ENCODE data around the gene ACOT6. TPM values are rescaled to one million over a fixed set of nuclear protein-coding genes. Genes with fewer than 3 reads are reported as not detected.

Gene ACOT6
- total and polyA plus RNA-seq, 9 of the 15 experiments (the other 6 are each of a cell fraction or from before 2014, with no cell fraction given): not detected

- TF ChIP-seq CLOCK (CRISPR knock-in tag; IDR thresholded peaks at IDR 0.05; ENCODE audit: borderline replicate concordance): no peak
- TF ChIP-seq CBX5 (IDR thresholded peaks at IDR 0.05; ENCODE audit: borderline replicate concordance, low read depth): no peak
- no peak for TF ChIP-seq ZNF347 (CRISPR knock-in tag; IDR thresholded peaks at IDR 0.05; ENCODE audit: low read depth)
- TF ChIP-seq RBM34 (IDR thresholded peaks at IDR 0.05; ENCODE audit: borderline replicate concordance, insufficient read depth, low read length): no peak
- no peak for TF ChIP-seq ZNF146 (CRISPR knock-in tag; IDR thresholded peaks at IDR 0.05; ENCODE audit: unreplicated experiment)
- TF ChIP-seq SMARCE1 (IDR thresholded peaks at IDR 0.05): no peak
- no peak for TF ChIP-seq XRCC4 (IDR thresholded peaks at IDR 0.05; ENCODE audit: extremely low read depth, insufficient read depth, insufficient read length)
- no peak for TF ChIP-seq SNAPC5 (CRISPR knock-in tag; IDR thresholded peaks at IDR 0.05)
- TF ChIP-seq ZBTB34 (CRISPR knock-in tag; IDR thresholded peaks at IDR 0.05): no peak
- TF ChIP-seq ZC3H11A (IDR thresholded peaks at IDR 0.05; ENCODE audit: low read depth, low read length): no peak
- no peak for TF ChIP-seq FOSL1 (tag; conservative IDR thresholded peaks at IDR 0.05)
- TF ChIP-seq HSF4 (CRISPR knock-in tag; IDR thresholded peaks at IDR 0.05; ENCODE audit: borderline replicate concordance): no peak
- no peak for TF ChIP-seq MAFK (IDR thresholded peaks at IDR 0.05; ENCODE audit: low read length)
These were observed 12.8 kb upstream of the ACOT6 start (continued) for GRCh38 chr14:73599499-73599898.
